BLaER1 treated with 17β-estradiol and CSF1 and Interleukin-3, amounts not matched to agents 10 nM and 100 nM (cell line): Measurements from ENCODE around the gene APP.
"Not testable (repeated sequence)": the region's sequence is repeated elsewhere in the genome, so short reads cannot be mapped to it uniquely, and the experiment has no call there.

Experiments
- H3K27ac ChIP-seq, 11 experiments: shearing (Covaris generic); formaldehyde crosslinking; 2 replicates each; pipeline ENCODE4 v1.8.1; 2022
- H3K27me3 ChIP-seq, 11 experiments: shearing (Covaris generic); formaldehyde crosslinking; 2 replicates each; pipeline ENCODE4 v1.8.1; 2022
- H3K36me3 ChIP-seq, 11 experiments: shearing (Covaris generic); formaldehyde crosslinking; 2 replicates each; pipeline ENCODE4 v1.8.1; 2022
- H3K4me1 ChIP-seq, 10 experiments: shearing (Covaris generic); formaldehyde crosslinking; 2 replicates each; pipeline ENCODE4 v1.8.1; 2022
- H3K4me2 ChIP-seq, 11 experiments: shearing (Covaris generic); formaldehyde crosslinking; 2 replicates each; pipeline ENCODE4 v1.8.1; 2022
- H3K4me3 ChIP-seq, 10 experiments: shearing (Covaris generic); formaldehyde crosslinking; 2 replicates each; pipeline ENCODE4 v1.8.1; 2022
- H3K9ac ChIP-seq, 11 experiments: shearing (Covaris generic); formaldehyde crosslinking; 2 replicates each; pipeline ENCODE4 v1.8.1; 2022
- H3K9me3 ChIP-seq, 11 experiments: shearing (Covaris generic); formaldehyde crosslinking; replicated peaks in 1 of 11; 2 replicates each; pipeline ENCODE4 v1.8.1; 2022
- H4K20me1 ChIP-seq, 11 experiments: shearing (Covaris generic); formaldehyde crosslinking; 2 replicates each; pipeline ENCODE4 v1.8.1; 2022
- Cebpa-rat ChIP-seq, 11 experiments: shearing (Covaris generic); IDR thresholded peaks; 2 replicates each; pipeline ENCODE4 v1.8.1; 2022

The APP gene

DNA sequence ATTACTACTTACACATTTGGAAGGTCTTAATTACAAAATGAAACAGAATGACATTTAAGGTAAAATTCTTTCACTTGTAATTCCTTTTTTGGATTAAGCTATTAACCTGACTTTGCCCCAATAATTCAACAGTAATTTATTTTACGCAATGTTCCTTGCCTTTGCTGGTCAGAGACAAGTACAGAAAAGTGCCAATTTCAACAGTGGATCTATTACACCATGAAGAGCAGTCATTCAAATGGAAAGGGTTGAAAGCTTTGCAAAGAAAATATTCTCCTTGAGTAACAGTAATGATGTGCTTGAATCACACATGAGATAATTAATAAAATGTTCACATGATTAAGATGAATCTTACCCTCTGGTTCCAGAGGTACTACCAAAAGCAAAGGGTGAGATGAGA, 84.7 kb downstream of the APP start:
- no peak for TF ChIP-seq Cebpa-rat (IDR thresholded peaks at IDR 0.05)
- peaks cover 55 to 83% (median 73%) of the 10 kb centered on the region in 11 experiments for H3K36me3 ChIP-seq
- no peak overlapping the region for H3K4me3 ChIP-seq
- H3K27me3 ChIP-seq = no peaks in the 10 kb centered on the region
- no peak overlapping the region for H3K9ac ChIP-seq
- peaks cover 0 to 23% (median 13%) of the 10 kb centered on the region in 11 experiments; a peak in 14 of 22 replicates for H3K9me3 ChIP-seq
- peaks cover 0 to 54% (median 12%) of the 10 kb centered on the region in 11 experiments; a peak in 10 of 22 replicates for H4K20me1 ChIP-seq
- no peak overlapping the region for H3K27ac ChIP-seq
- no peaks in the 10 kb centered on the region for H3K4me1 ChIP-seq
- no peak overlapping the region for H3K4me2 ChIP-seq

DNA sequence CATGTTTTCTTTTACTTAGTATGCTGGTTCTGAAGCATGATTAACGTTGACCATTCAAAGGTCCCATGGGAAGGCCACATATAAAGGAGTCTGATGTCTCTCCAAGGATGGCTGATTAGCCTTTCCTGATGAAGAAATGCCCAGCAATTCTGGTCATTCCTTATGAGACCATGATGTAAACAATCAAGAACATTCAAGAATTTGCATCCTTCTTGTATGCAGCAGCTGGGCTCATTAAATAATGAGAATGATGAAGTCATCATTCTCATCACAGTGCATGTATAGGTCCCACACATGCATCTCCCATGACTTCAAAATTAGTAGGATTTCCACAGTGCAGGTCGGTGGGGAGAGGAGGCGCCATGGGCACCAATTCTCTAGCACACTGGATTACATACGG, 85.4 kb downstream of the APP start:
- Histone ChIP-seq H3K27ac (no peak overlapping the region), H3K4me1 (no peaks in the 10 kb centered on the region), H3K36me3 (peaks cover 52 to 83% (median 74%) of the 10 kb centered on the region in 11 experiments), H3K9ac (no peak overlapping the region), H3K4me3 (no peak overlapping the region), H4K20me1 (peaks cover 0 to 54% (median 7%) of the 10 kb centered on the region in 11 experiments; a peak in 10 of 22 replicates), H3K9me3 (peaks cover 0 to 23% (median 13%) of the 10 kb centered on the region in 11 experiments; a peak in 14 of 22 replicates), H3K4me2 (no peak overlapping the region), H3K27me3 (no peaks in the 10 kb centered on the region)
- TF ChIP-seq Cebpa-rat (IDR thresholded peaks at IDR 0.05) = no peak

DNA sequence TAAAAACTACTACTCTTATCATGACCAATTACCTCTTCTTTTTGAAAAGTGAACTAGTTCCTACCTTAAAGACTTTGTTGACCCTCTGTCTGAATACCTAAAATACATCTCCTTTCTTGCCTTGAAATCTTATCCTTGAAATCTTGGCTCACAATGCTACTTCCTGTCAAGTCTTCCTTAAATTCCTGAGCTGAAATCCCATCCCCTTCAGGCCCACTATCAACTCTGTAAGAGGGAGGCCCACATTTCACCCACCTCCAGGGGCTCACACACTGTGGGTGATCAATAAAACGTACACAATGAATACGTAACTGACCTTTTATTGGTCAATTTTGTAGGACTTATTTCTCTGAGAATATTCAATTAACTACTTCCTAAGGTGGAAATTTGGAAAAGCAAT, 88.0 kb downstream of the APP start:
- no peak overlapping the region for H3K4me2 ChIP-seq

DNA sequence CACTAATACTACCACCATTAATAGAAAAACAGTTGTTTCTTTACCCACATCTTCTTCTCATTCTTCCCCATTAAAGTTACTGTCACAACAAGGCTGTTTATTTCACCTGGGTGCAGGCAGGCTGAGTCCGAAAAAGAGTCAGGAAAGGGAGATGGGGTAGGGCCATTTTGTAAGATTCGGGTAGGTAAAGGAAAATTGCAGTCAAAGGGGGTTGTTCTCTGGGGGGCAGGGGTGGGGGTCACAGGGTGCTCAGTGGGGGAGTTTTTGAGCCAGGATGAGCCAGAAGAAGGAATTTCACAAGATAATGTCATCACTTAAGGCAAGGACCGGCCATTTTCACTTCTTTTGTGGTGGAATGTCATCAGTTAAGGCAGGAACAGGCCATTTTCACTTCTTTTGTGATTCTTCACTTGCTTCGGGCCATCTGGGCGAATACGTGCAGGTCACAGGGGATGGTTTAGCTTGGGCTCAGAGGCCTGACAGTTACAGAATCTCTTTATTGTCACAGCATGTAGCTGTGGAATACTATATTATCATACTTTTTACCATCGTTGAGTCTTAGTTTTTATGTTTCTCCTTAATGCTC, 89.3 kb downstream of the APP start:
- H3K4me2 ChIP-seq, H3K4me1 ChIP-seq, H3K27me3 ChIP-seq, H3K4me3 ChIP-seq, H3K27ac ChIP-seq, H3K9ac ChIP-seq: not testable (repeated sequence)
- H3K36me3 ChIP-seq = peaks cover 23 to 63% (median 45%) of the 10 kb centered on the region in 11 experiments; a peak in 21 of 22 replicates
- H4K20me1 ChIP-seq = peaks cover 0 to 42% (median 0%) of the 10 kb centered on the region in 11 experiments; a peak in 6 of 22 replicates
- peaks cover 0 to 23% (median 14%) of the 10 kb centered on the region in 11 experiments; a peak in 15 of 22 replicates for H3K9me3 ChIP-seq

More for the DNA sequence above, 88.0 kb downstream of the APP start:
- peaks cover 0 to 45% (median 0%) of the 10 kb centered on the region in 11 experiments; a peak in 6 of 22 replicates for H4K20me1 ChIP-seq
- H3K9me3 ChIP-seq = peaks cover 0 to 23% (median 13%) of the 10 kb centered on the region in 11 experiments; a peak in 14 of 22 replicates
- H3K4me1 ChIP-seq = no peaks in the 10 kb centered on the region
- H3K36me3 ChIP-seq = peaks cover 28 to 67% (median 54%) of the 10 kb centered on the region in 11 experiments
- no peak overlapping the region for H3K27ac ChIP-seq
- TF ChIP-seq Cebpa-rat (IDR thresholded peaks at IDR 0.05) = no peak
- H3K27me3 ChIP-seq = no peaks in the 10 kb centered on the region
- no peak overlapping the region for H3K9ac ChIP-seq
- no peak overlapping the region for H3K4me3 ChIP-seq

DNA sequence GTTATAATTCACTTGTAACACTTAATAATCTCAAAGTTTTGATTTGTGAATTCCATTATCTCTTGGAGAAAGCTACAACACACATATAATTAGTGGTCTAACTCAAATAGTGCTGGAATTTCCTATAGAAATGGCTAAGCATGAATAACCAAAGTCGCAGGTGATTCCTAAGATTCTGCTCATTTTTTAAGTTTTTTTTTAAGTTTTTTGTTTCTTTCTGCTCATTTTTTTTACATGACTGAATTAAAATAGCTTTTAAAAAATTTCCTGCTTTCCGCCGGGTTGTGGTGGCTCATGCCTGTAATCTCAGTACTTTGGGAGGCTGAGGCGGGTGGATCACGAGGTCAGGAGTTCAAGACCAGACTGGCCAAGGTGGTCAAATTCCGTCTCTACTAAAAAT, 90.4 kb downstream of the APP start:
- Histone ChIP-seq H4K20me1 (peaks cover 0 to 50% (median 0%) of the 10 kb centered on the region in 11 experiments; a peak in 6 of 22 replicates), H3K27me3 (no peaks in the 10 kb centered on the region), H3K36me3 (peaks cover 15 to 53% (median 35%) of the 10 kb centered on the region in 11 experiments; a peak in 21 of 22 replicates), H3K9ac (no peak overlapping the region), H3K9me3 (peaks cover 0 to 15% (median 10%) of the 10 kb centered on the region in 11 experiments; a peak in 15 of 22 replicates), H3K27ac (no peak overlapping the region), H3K4me3 (no peak overlapping the region), H3K4me2 (no peak overlapping the region), H3K4me1 (no peaks in the 10 kb centered on the region; a peak in 1 of 20 replicates)
- TF ChIP-seq Cebpa-rat (IDR thresholded peaks at IDR 0.05) = no peak

DNA sequence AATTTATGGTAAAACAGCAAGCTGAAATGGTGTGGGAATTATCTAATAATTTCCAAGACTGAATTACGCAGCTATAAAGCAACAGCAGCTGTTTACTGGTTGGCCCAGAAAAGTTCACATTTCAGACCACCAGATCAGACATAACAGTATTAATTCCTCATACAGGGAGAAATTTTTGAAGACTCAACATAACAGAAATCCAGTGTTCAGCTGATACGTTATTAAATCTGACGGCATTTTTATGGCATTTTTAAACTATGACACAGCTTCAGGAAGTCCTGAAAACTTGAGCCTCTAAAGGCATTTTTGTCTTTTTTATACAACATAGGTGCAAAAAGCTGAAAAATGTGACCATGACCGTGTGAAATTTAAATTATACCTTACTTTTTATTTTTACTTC, 91.2 kb downstream of the APP start:
- peaks cover 0 to 7% (median 4%) of the 10 kb centered on the region in 11 experiments; a peak in 7 of 22 replicates for H3K9me3 ChIP-seq
- H4K20me1 ChIP-seq = peaks cover 0 to 58% (median 0%) of the 10 kb centered on the region in 11 experiments; a peak in 6 of 22 replicates
- peaks cover 0 to 7% (median 0%) of the 10 kb centered on the region in 10 experiments; a peak in 1 of 20 replicates for H3K4me1 ChIP-seq
- no peak overlapping the region for H3K4me2 ChIP-seq
- H3K36me3 ChIP-seq = peaks cover 8 to 44% (median 28%) of the 10 kb centered on the region in 11 experiments; a peak in 19 of 22 replicates
- TF ChIP-seq Cebpa-rat (IDR thresholded peaks at IDR 0.05) = no peak
- H3K27me3 ChIP-seq = no peaks in the 10 kb centered on the region
- no peak overlapping the region for H3K4me3 ChIP-seq
- no peak overlapping the region for H3K9ac ChIP-seq
- no peak overlapping the region for H3K27ac ChIP-seq

DNA sequence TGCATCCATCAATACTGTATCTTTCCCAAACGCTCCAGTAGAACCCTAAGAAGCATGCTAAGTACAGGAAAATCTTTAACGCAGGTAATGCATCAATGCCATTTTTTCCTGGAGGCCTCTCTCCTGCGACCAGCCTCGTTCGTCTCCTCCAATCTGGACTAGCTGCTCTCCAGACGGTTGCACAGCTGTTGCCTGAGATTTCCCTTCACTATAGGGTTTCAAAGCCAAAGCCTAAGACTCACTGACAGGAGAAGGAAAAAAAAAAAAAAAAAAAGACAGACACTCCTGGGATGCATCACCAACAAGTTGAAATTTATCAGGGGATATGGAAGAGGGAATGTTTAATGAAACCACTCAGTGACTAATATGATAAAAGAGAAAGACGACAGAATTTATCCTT, 93.0 kb downstream of the APP start:
- Histone ChIP-seq H4K20me1 (peaks cover 0 to 61% (median 0%) of the 10 kb centered on the region in 11 experiments; a peak in 6 of 22 replicates), H3K36me3 (peaks cover 8 to 50% (median 26%) of the 10 kb centered on the region in 11 experiments; a peak in 18 of 22 replicates), H3K27me3 (no peaks in the 10 kb centered on the region), H3K4me3 (no peak overlapping the region), H3K27ac (no peak overlapping the region), H3K4me2 (no peak overlapping the region), H3K4me1 (peaks cover 0 to 17% (median 5%) of the 10 kb centered on the region in 10 experiments; a peak in 6 of 20 replicates), H3K9me3 (peaks cover 0 to 5% (median 0%) of the 10 kb centered on the region in 11 experiments; a peak in 2 of 22 replicates), H3K9ac (no peak overlapping the region)
- TF ChIP-seq Cebpa-rat (IDR thresholded peaks at IDR 0.05) = no peak

DNA sequence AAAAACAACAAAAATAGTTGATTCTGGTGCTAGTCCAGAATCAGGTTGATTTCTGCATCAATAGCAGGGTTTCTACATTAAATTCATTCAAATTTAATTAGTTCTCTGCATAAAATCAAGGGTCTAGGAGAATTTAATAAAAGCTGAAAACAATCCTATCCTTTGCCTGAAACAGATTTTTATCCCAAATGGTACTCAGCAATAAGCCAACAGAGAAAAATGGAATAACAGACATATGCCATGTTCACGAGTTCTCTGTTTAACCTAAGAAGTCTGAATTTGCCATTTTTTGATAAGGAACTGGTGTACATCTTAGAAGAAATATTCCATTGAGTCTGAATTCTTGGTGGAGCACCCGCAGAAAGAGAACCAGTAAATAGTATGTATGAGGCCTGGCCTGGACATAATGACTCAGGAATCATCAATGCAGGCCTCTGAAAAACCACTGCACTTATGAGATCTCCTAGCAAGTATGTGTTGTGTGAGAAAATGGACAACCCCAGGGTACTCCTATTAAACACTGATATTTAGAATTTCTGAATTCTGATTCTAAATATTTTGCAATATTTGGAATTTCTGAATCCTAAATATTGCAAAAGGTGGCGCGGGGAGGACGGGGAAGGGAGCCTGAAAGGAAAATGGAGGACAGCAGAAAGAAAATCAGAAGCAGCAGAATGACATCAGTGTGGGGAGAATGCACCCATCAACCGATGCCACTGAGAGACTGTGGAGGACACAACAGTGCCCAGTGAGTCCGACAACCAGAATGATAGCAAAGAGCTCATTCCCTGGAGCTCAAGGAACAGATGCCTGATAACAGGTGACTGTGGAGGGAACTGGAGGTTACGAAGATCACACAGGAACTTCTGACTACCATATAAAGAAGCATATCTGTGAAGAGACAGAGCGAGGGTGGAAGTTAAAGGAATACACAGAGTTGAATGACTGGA, 97.6 kb downstream of the APP start:
- Histone ChIP-seq H3K36me3 (peaks cover 0 to 23% (median 8%) of the 10 kb centered on the region in 11 experiments; a peak in 10 of 22 replicates), H3K4me3 (no peak overlapping the region), H3K9me3 (peaks cover 0 to 13% (median 6%) of the 10 kb centered on the region in 11 experiments; a peak in 8 of 22 replicates), H3K9ac (no peak overlapping the region), H3K4me2 (peak overlapping the region in 1 of 11 experiments; percentile 70; a peak in 2 of 22 replicates), H3K27ac (peak overlapping the region in 5 of 11 experiments; percentile 7 to 88 (median 34); a peak in 5 of 22 replicates), H3K4me1 (peaks cover 24 to 54% (median 37%) of the 10 kb centered on the region in 10 experiments), H3K27me3 (no peaks in the 10 kb centered on the region), H4K20me1 (peaks cover 0 to 87% (median 0%) of the 10 kb centered on the region in 11 experiments; a peak in 4 of 22 replicates)
- TF ChIP-seq Cebpa-rat (IDR thresholded peaks at IDR 0.05) = no peak
